GM12878 (cell line): ENCODE measurements around the gene CREB5. TPM values are rescaled to one million over a fixed set of nuclear protein-coding genes. Genes with fewer than 3 reads are reported as not detected.

Experiments used
- ATAC-seq: fragments of 200-7000 bp; cut with Tn5 transposase; 3 replicates; pipeline ENCODE4 v1.9.1; 2020; ENCODE audit warnings: mild to moderate bottlenecking, moderate library complexity
- BruUV-seq: library from RNA; stranded (reverse); fragments of 400-500 nt; replicated peaks from 2 replicates; lab custom pipeline; 2021; lab: Mats Ljungman, UMichigan
- CTCF ChIA-PET: fragments of 300-600 bp; sonication (Branson Sonifier 250); formaldehyde crosslinking; extraction: SDS; loops from one replicate; lab custom pipeline; 2021; ENCODE audit warnings: inconsistent platforms; lab: Yijun Ruan, JAX
- POLR2A ChIA-PET: fragments of 350-600 bp; formaldehyde crosslinking; extraction: SDS; loops from one replicate; lab custom pipeline; 2021; ENCODE audit warnings: inconsistent platforms; lab: Charles Lee
- RAD21 ChIA-PET: fragments of 300-600 bp; sonication (Branson Sonifier 250); formaldehyde crosslinking; loops from one replicate; lab custom pipeline; 2023; ENCODE audit warnings: antibody characterized with exemption; ENCODE audit not compliant: unreplicated experiment; lab: Charles Lee
- SMC1A ChIA-PET: fragments of 300-600 bp; sonication (Branson Sonifier 250); formaldehyde crosslinking; loops from one replicate; lab custom pipeline; 2023; ENCODE audit not compliant: unreplicated experiment, uncharacterized antibody; lab: Charles Lee
- DNase-seq: peaks from one replicate; pipeline ENCODE4 v3.0.0-alpha.2; 2011; ENCODE audit warnings: low read depth, low spot score
- FAIRE-seq: peaks from 3 replicates; lab custom pipeline; 2011; peaks lifted over from hg19 to GRCh38; lab: Jason Lieb, UNC
- H2AFZ ChIP-seq: 2 replicates; pipeline ENCODE4 v1.6.0; 2011; ENCODE audit warnings: low read depth, low read length, control low read depth; ENCODE audit not compliant: control insufficient read depth
- H3K27ac ChIP-seq: 2 replicates; pipeline ENCODE4 v1.5.1; 2011; ENCODE audit warnings: control low read depth; ENCODE audit not compliant: control insufficient read depth, insufficient read depth
- H3K27me3 ChIP-seq, 2 experiments: replicated peaks in 1 of 2; 2 replicates each; pipeline versions ENCODE4 v1.6.0 to v1.6.1; 2011; ENCODE audit warnings: low read length in 1 of 2; ENCODE audit not compliant: control insufficient read depth in 2 of 2, insufficient read depth in 2 of 2
- H3K36me3 ChIP-seq, 2 experiments: 2 replicates each; pipeline ENCODE4 v1.5.1; 2011; ENCODE audit warnings: low read length in 1 of 2; ENCODE audit not compliant: control insufficient read depth in 2 of 2, insufficient read depth in 2 of 2
- H3K4me1 ChIP-seq: 2 replicates; pipeline ENCODE4 v1.6.1; 2011; ENCODE audit warnings: mild to moderate bottlenecking, low read length, moderate library complexity, mixed read lengths; ENCODE audit not compliant: control insufficient read depth, insufficient read depth
- H3K4me2 ChIP-seq: 2 replicates; pipeline ENCODE4 v1.6.0; 2011; ENCODE audit warnings: control low read depth; ENCODE audit not compliant: control insufficient read depth, insufficient read depth
- H3K4me3 ChIP-seq: fragments of 200-600 bp; sonication (generic); 2 replicates; pipeline ENCODE4 v1.5.1; 2016
- H3K79me2 ChIP-seq: 2 replicates; pipeline ENCODE4 v1.6.0; 2011; ENCODE audit warnings: low read length; ENCODE audit not compliant: control insufficient read depth, insufficient read depth
- H3K9ac ChIP-seq: 2 replicates; pipeline ENCODE4 v1.8.0; 2011; ENCODE audit warnings: low read length, control low read depth, mixed read lengths; ENCODE audit not compliant: control insufficient read depth, insufficient read depth
- H3K9me3 ChIP-seq: replicated peaks from 3 replicates; pipeline ENCODE4 v1.5.1; 2011; ENCODE audit warnings: mild to moderate bottlenecking, low read length; ENCODE audit not compliant: control insufficient read depth, insufficient read depth
- H4K20me1 ChIP-seq: 2 replicates; pipeline ENCODE4 v1.6.0; 2011; ENCODE audit not compliant: control insufficient read depth, insufficient read depth
- BACH1 ChIP-seq: fragments of 450-650 bp; IDR thresholded peaks from 2 replicates; pipeline ENCODE4 v1.6.1; 2017; ENCODE audit warnings: mild to moderate bottlenecking, borderline replicate concordance
- BHLHE40 ChIP-seq, 2 experiments: fragments of 450-650 bp in 1 of 2; IDR thresholded peaks; 2 replicates each; pipeline ENCODE4 v1.6.1; 2011 to 2017; ENCODE audit warnings: low read depth in 2 of 2, borderline replicate concordance in 1 of 2, improper control_type of control experiment in 1 of 2, low read length in 1 of 2, mild to moderate bottlenecking in 1 of 2
- CBFB ChIP-seq: IDR thresholded peaks from 2 replicates; pipeline ENCODE4 v1.6.1; 2016; ENCODE audit warnings: antibody characterized with exemption, low read depth
- FOS ChIP-seq: IDR thresholded peaks from 3 replicates; pipeline ENCODE4 v1.6.1; 2011; ENCODE audit warnings: borderline replicate concordance; ENCODE audit not compliant: insufficient read length; ENCODE audit errors: extremely low read depth
- HDAC2 ChIP-seq: fragments of 200-600 bp; sonication (generic); IDR thresholded peaks from 2 replicates; pipeline ENCODE4 v1.6.1; 2017
- IRF4 ChIP-seq: IDR thresholded peaks from 2 replicates; pipeline ENCODE4 v1.6.1; 2011; ENCODE audit warnings: low read depth, low read length
- NFYA ChIP-seq: IDR thresholded peaks from 2 replicates; pipeline ENCODE4 v1.6.1; 2011; ENCODE audit warnings: low read depth, mild to moderate bottlenecking, low read length, improper control_type of control experiment, borderline replicate concordance
- NRF1 ChIP-seq: conservative IDR thresholded peaks from 2 replicates; pipeline ENCODE4 v1.6.1; 2011; ENCODE audit warnings: mild to moderate bottlenecking, low read depth, low read length, improper control_type of control experiment
- RBBP5 ChIP-seq: fragments of 200-600 bp; sonication (generic); conservative IDR thresholded peaks from 2 replicates; pipeline ENCODE4 v1.6.1; 2016
- SMAD1 ChIP-seq: fragments of 450-650 bp; IDR thresholded peaks from 2 replicates; pipeline ENCODE4 v1.6.1; 2018; ENCODE audit warnings: mild to moderate bottlenecking, low read depth; ENCODE audit not compliant: partially characterized antibody
- SPI1 ChIP-seq: IDR thresholded peaks from 2 replicates; pipeline ENCODE4 v1.6.1; 2011; ENCODE audit warnings: low read depth, mild to moderate bottlenecking, low read length, moderate library complexity, borderline replicate concordance; ENCODE audit not compliant: insufficient read depth
- ZNF24 ChIP-seq: fragments of 450-650 bp; IDR thresholded peaks from 2 replicates; pipeline ENCODE4 v1.6.1; 2017; ENCODE audit warnings: antibody characterized with exemption, mild to moderate bottlenecking
- WGBS: methylation state at CpG from one replicate; pipeline ENCODE4 v1.1.6; 2016; ENCODE audit warnings: low lambda C conversion rate; ENCODE audit not compliant: insufficient replicate concordance, insufficient coverage; ENCODE audit errors: missing lambda C conversion rate; 5-methylcytosine and 5-hydroxymethylcytosine counted together
- in situ Hi-C: fragments of 300-500 bp; cut with MboI; formaldehyde crosslinking; loops from 9 replicates; pipeline ENCODE4 v1.14.3; 2018; ENCODE audit warnings: mixed read lengths
- intact Hi-C: fragments of 100-400 bp; cut with micrococcal nuclease; formaldehyde crosslinking; loops from one replicate; pipeline ENCODE4 v1.14.2; 2022; ENCODE audit not compliant: unreplicated experiment
- polyA plus RNA-seq, 11 experiments: library from polyadenylated mRNA; depleted of rRNA in 4 of 11; unstranded in 6 of 11; stranded (reverse) in 5 of 11; fragments of >200 nt; fragmentation: Nextera tagmentation in 4 of 11; fragmentation: Illumina TruSeq in 1 of 11; extraction: Ambion mirVana in 4 of 11; extraction: Trizol in 1 of 11; gene quantifications; 1 replicate in 1 of 11; 2 replicates in 10 of 11; pipeline versions ENCODE4 v1.2.1 to v1.2.3, GENCODE V29; 2011 to 2016; ENCODE audit warnings: inconsistent platforms in 2 of 11, missing spikeins in 2 of 11, low read depth in 1 of 11
- total RNA-seq, 4 experiments: library from RNA; depleted of rRNA in 3 of 4; stranded (reverse); fragments of >200 nt in 3 of 4; fragmentation: Illumina TruSeq in 1 of 4; extraction: Trizol in 1 of 4; gene quantifications; 2 replicates each; pipeline versions ENCODE4 v1.2.1 to v1.2.3, GENCODE V29; 2013 to 2021
- TF ChIP-seq, protein P1 (sequence below): IDR thresholded peaks from 2 replicates; pipeline ENCODE4 v1.6.1; 2011; ENCODE audit warnings: mild to moderate bottlenecking, low read depth, low read length, moderate library complexity; ENCODE audit not compliant: insufficient replicate concordance
- TF ChIP-seq, protein P2 (sequence below): fragments of 450-650 bp; IDR thresholded peaks from 2 replicates; pipeline ENCODE4 v1.6.1; 2017; ENCODE audit warnings: antibody characterized with exemption, mild to moderate bottlenecking, moderate library complexity
- TF ChIP-seq, protein P3 (sequence below): fragments of 450-650 bp; IDR thresholded peaks from 2 replicates; pipeline ENCODE4 v1.6.1; 2016; ENCODE audit warnings: mild to moderate bottlenecking
- TF ChIP-seq, protein P4 (sequence below): fragments of 450-650 bp; IDR thresholded peaks from 2 replicates; pipeline ENCODE4 v1.6.1; 2018; ENCODE audit warnings: mild to moderate bottlenecking, low read depth, moderate library complexity; ENCODE audit not compliant: partially characterized antibody

Gene CREB5
- total and polyA plus RNA-seq, 10 of the 15 experiments (the other 5 are each of a cell fraction or from before 2014, with no cell fraction given), result 12.9 to 74.1 (median 53.0) TPM

DNA sequence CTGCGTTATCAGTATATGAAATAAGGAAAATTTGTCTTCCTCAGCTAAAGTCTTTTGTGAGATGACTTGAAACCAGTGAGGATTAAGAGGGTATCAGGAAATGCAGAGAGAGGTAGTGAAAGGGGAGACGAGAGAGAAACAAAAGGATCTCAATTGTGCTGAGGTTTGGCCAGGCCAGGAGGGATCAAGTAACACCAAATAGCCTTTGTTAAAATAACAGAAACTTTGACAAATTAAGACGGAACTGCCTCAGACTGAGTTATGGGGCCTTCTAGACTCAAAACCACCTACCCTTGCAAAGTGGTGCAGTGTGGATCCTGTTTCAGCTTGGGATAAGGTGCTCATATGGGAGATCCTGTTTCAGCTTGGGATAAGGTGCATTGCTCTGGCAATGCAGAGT lies 263.1 kb downstream of the CREB5 start:
- peaks cover 0 to 2% of the 10 kb centered on the region in 2 experiments; a peak in 1 of 4 replicates for H3K36me3 ChIP-seq
- ChIA-PET POLR2A (no interaction called here), SMC1A (interaction anchor here (0.9 to 1.2 kb wide), 2 partner anchors 10 kb away, joined by 3 to 5 read pairs; no protein-coding TSS in a partner anchor), CTCF (interaction anchor here (0.7 to 1.0 kb wide), 2 partner anchors 9 to 264 kb away, joined by 3 read pairs; no protein-coding TSS in a partner anchor), RAD21 (no interaction called here)
- H3K4me1 ChIP-seq, result no peaks in the 10 kb centered on the region
- intact Hi-C loops, result no loop called here
- no peak overlapping the region for H3K4me2 ChIP-seq
- no peak overlapping the region for H3K4me3 ChIP-seq
- H3K79me2 ChIP-seq, result no peaks in the 10 kb centered on the region
- DNase-seq (no peak), FAIRE-seq (no peak), ATAC-seq (no peak)
- no TSS peak for BruUV-seq
- no peak overlapping the region for H3K27ac ChIP-seq
- no peaks in the 10 kb centered on the region for H3K27me3 ChIP-seq
- H4K20me1 ChIP-seq, result no peaks in the 10 kb centered on the region
- no peak overlapping the region for H2AFZ ChIP-seq
- in situ Hi-C loops, result no loop called here
- no peak overlapping the region for H3K9ac ChIP-seq
- 85% methylated on average over 3 of the region's 3 CpGs for WGBS
- H3K9me3 ChIP-seq, result no peaks in the 10 kb centered on the region
- TF ChIP-seq, protein P1, sequence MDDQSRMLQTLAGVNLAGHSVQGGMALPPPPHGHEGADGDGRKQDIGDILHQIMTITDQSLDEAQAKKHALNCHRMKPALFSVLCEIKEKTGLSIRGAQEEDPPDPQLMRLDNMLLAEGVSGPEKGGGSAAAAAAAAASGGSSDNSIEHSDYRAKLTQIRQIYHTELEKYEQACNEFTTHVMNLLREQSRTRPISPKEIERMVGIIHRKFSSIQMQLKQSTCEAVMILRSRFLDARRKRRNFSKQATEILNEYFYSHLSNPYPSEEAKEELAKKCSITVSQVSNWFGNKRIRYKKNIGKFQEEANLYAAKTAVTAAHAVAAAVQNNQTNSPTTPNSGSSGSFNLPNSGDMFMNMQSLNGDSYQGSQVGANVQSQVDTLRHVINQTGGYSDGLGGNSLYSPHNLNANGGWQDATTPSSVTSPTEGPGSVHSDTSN, result no peak
- TF ChIP-seq FOS, result no peak
- no peak for TF ChIP-seq NFYA
- no peak for TF ChIP-seq NRF1
- no peak for TF ChIP-seq HDAC2
- TF ChIP-seq ZNF24, result no peak
- TF ChIP-seq RBBP5, result no peak
- TF ChIP-seq IRF4, result no peak
- TF ChIP-seq SMAD1, result no peak
- TF ChIP-seq, protein P2, sequence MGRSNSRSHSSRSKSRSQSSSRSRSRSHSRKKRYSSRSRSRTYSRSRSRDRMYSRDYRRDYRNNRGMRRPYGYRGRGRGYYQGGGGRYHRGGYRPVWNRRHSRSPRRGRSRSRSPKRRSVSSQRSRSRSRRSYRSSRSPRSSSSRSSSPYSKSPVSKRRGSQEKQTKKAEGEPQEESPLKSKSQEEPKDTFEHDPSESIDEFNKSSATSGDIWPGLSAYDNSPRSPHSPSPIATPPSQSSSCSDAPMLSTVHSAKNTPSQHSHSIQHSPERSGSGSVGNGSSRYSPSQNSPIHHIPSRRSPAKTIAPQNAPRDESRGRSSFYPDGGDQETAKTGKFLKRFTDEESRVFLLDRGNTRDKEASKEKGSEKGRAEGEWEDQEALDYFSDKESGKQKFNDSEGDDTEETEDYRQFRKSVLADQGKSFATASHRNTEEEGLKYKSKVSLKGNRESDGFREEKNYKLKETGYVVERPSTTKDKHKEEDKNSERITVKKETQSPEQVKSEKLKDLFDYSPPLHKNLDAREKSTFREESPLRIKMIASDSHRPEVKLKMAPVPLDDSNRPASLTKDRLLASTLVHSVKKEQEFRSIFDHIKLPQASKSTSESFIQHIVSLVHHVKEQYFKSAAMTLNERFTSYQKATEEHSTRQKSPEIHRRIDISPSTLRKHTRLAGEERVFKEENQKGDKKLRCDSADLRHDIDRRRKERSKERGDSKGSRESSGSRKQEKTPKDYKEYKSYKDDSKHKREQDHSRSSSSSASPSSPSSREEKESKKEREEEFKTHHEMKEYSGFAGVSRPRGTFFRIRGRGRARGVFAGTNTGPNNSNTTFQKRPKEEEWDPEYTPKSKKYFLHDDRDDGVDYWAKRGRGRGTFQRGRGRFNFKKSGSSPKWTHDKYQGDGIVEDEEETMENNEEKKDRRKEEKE, result no peak
- no peak for TF ChIP-seq BACH1
- TF ChIP-seq, protein P3, sequence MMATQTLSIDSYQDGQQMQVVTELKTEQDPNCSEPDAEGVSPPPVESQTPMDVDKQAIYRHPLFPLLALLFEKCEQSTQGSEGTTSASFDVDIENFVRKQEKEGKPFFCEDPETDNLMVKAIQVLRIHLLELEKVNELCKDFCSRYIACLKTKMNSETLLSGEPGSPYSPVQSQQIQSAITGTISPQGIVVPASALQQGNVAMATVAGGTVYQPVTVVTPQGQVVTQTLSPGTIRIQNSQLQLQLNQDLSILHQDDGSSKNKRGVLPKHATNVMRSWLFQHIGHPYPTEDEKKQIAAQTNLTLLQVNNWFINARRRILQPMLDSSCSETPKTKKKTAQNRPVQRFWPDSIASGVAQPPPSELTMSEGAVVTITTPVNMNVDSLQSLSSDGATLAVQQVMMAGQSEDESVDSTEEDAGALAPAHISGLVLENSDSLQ, result no peak
- TF ChIP-seq, protein P4, sequence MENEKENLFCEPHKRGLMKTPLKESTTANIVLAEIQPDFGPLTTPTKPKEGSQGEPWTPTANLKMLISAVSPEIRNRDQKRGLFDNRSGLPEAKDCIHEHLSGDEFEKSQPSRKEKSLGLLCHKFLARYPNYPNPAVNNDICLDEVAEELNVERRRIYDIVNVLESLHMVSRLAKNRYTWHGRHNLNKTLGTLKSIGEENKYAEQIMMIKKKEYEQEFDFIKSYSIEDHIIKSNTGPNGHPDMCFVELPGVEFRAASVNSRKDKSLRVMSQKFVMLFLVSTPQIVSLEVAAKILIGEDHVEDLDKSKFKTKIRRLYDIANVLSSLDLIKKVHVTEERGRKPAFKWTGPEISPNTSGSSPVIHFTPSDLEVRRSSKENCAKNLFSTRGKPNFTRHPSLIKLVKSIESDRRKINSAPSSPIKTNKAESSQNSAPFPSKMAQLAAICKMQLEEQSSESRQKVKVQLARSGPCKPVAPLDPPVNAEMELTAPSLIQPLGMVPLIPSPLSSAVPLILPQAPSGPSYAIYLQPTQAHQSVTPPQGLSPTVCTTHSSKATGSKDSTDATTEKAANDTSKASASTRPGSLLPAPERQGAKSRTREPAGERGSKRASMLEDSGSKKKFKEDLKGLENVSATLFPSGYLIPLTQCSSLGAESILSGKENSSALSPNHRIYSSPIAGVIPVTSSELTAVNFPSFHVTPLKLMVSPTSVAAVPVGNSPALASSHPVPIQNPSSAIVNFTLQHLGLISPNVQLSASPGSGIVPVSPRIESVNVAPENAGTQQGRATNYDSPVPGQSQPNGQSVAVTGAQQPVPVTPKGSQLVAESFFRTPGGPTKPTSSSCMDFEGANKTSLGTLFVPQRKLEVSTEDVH, result no peak
- TF ChIP-seq CBFB, result no peak
- no peak for TF ChIP-seq SPI1
- no peak for TF ChIP-seq BHLHE40 (IDR thresholded peaks at IDR 0.05; ENCODE audit: borderline replicate concordance in 1 of 2, low read depth in 2 of 2, low read length in 1 of 2)
